ENCODE data around the gene PI4KB. TPM values are rescaled to one million over a fixed set of nuclear protein-coding genes. Genes with fewer than 3 reads are reported as not detected.

PI4KB gene
- polyA plus RNA-seq, 1 of the 3 experiments (the other 2 are of a cell fraction), result 62.9 TPM

GRCh38 chr1:151287767-151288500 lies 39.3 kb downstream of the PI4KB start:
- TF ChIP-seq ELF1 (IDR thresholded peaks at IDR 0.05) (no peak), MXI1 (IDR thresholded peaks at IDR 0.05; ENCODE audit: low read depth, low read length) (no peak), RCOR1 (IDR thresholded peaks at IDR 0.05; ENCODE audit: low read length) (no peak), EP300 (IDR thresholded peaks at IDR 0.05; ENCODE audit: borderline replicate concordance in 1 of 2, low read depth in 1 of 2, low read length in 1 of 2) (no peak), NFIC (IDR thresholded peaks at IDR 0.05; ENCODE audit: borderline replicate concordance) (no peak), RAD21 (IDR thresholded peaks at IDR 0.05; ENCODE audit: low read length) (no peak), NRF1 (IDR thresholded peaks at IDR 0.05; ENCODE audit: low read depth, low read length) (no peak), SIN3A (IDR thresholded peaks at IDR 0.05; ENCODE audit: borderline replicate concordance, low read depth, low read length) (no peak), MEF2A (IDR thresholded peaks at IDR 0.05; ENCODE audit: borderline replicate concordance, low read depth) (no peak), EZH2phosphoT487 (IDR thresholded peaks at IDR 0.05; ENCODE audit: borderline replicate concordance, low read depth) (no peak), FOXM1 (IDR thresholded peaks at IDR 0.05; ENCODE audit: low read depth) (no peak)
- TF ChIP-seq, protein P1, sequence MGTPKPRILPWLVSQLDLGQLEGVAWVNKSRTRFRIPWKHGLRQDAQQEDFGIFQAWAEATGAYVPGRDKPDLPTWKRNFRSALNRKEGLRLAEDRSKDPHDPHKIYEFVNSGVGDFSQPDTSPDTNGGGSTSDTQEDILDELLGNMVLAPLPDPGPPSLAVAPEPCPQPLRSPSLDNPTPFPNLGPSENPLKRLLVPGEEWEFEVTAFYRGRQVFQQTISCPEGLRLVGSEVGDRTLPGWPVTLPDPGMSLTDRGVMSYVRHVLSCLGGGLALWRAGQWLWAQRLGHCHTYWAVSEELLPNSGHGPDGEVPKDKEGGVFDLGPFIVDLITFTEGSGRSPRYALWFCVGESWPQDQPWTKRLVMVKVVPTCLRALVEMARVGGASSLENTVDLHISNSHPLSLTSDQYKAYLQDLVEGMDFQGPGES (IDR thresholded peaks at IDR 0.05; ENCODE audit: low read depth, low read length), result no peak
- TF ChIP-seq, protein P2, sequence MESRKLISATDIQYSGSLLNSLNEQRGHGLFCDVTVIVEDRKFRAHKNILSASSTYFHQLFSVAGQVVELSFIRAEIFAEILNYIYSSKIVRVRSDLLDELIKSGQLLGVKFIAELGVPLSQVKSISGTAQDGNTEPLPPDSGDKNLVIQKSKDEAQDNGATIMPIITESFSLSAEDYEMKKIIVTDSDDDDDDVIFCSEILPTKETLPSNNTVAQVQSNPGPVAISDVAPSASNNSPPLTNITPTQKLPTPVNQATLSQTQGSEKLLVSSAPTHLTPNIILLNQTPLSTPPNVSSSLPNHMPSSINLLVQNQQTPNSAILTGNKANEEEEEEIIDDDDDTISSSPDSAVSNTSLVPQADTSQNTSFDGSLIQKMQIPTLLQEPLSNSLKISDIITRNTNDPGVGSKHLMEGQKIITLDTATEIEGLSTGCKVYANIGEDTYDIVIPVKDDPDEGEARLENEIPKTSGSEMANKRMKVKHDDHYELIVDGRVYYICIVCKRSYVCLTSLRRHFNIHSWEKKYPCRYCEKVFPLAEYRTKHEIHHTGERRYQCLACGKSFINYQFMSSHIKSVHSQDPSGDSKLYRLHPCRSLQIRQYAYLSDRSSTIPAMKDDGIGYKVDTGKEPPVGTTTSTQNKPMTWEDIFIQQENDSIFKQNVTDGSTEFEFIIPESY (IDR thresholded peaks at IDR 0.05; ENCODE audit: borderline replicate concordance, low read depth), result no peak
- Histone ChIP-seq H3K9me2 (no peaks in the 10 kb centered on the region), H3K4me3 (ENCODE audit: low read depth in 2 of 2, low read length in 1 of 2) (no peak overlapping the region), H3K4me1 (ENCODE audit: control insufficient read depth in 1 of 2, insufficient read depth in 2 of 2, low read depth in 1 of 2, low read length in 1 of 2) (peaks cover 0 to 14% of the 10 kb centered on the region in 2 experiments; a peak in 1 of 4 replicates), H3F3A (replicated peaks; ENCODE audit: insufficient read depth) (no peaks in the 10 kb centered on the region), H3K9me3 (no peaks in the 10 kb centered on the region), H3K27me3 (ENCODE audit: insufficient read depth) (no peaks in the 10 kb centered on the region), H3K4me2 (no peak overlapping the region), H3K27ac (ENCODE audit: low read depth in 2 of 2, low read length in 1 of 2) (no peak overlapping the region; a peak in 1 of 4 replicates), H4K20me1 (ENCODE audit: insufficient read depth) (0 out of 2 replicates have a peak, but pooled peaks cover 4% of the 10 kb centered on the region), H2AFZ (ENCODE audit: low read depth) (no peak overlapping the region), H3K79me2 (ENCODE audit: insufficient read depth) (peaks cover 48% of the 10 kb centered on the region), H3K36me3 (replicated peaks in 1 of 2; ENCODE audit: control insufficient read depth in 1 of 2, insufficient read depth in 2 of 2, low read length in 1 of 2) (peaks cover 22 to 66% of the 10 kb centered on the region in 2 experiments), H3K9ac (no peak overlapping the region)
- 95% methylated on average over 15 of the region's 22 CpGs for WGBS (ENCODE audit: low lambda C conversion rate)
- CTCF ChIA-PET, result interaction anchor here (1.2 to 2.1 kb wide), 2 partner anchors 53 kb away, joined by 5 to 9 read pairs; no protein-coding TSS in a partner anchor
- DNase-seq, result no peak
- POLR2A ChIA-PET, result no interaction called here

DNA sequence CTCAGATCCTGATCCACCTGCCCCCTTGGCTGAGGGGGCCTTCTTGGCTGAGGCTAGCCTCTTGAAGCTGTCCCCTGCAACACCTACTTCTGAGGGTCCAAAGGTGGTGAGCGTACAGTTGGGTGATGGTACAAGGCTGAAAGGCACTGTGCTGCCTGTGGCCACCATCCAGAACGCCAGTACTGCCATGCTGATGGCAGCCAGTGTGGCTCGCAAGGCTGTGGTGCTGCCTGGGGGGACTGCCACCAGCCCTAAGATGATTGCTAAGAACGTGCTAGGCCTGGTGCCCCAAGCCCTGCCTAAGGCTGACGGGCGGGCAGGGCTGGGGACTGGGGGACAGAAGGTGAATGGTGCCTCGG lies 39.9 kb downstream of the PI4KB start:
- ChIA-PET POLR2A (no interaction called here), CTCF (interaction anchor here (1.2 kb wide), 1 partner anchor 53 kb away, joined by 5 read pairs; no protein-coding TSS in a partner anchor)
- Histone ChIP-seq H3K4me3 (ENCODE audit: low read depth in 2 of 2, low read length in 1 of 2) (no peak overlapping the region), H2AFZ (ENCODE audit: low read depth) (no peak overlapping the region), H3F3A (replicated peaks; ENCODE audit: insufficient read depth) (no peaks in the 10 kb centered on the region), H3K79me2 (ENCODE audit: insufficient read depth) (peaks cover 54% of the 10 kb centered on the region), H3K27me3 (ENCODE audit: insufficient read depth) (no peaks in the 10 kb centered on the region), H3K36me3 (replicated peaks in 1 of 2; ENCODE audit: control insufficient read depth in 1 of 2, insufficient read depth in 2 of 2, low read length in 1 of 2) (peaks cover 22 to 60% of the 10 kb centered on the region in 2 experiments), H3K4me1 (ENCODE audit: control insufficient read depth in 1 of 2, insufficient read depth in 2 of 2, low read depth in 1 of 2, low read length in 1 of 2) (peaks cover 0 to 14% of the 10 kb centered on the region in 2 experiments; a peak in 1 of 4 replicates), H3K9ac (no peak overlapping the region), H3K9me2 (no peaks in the 10 kb centered on the region), H3K27ac (ENCODE audit: low read depth in 2 of 2, low read length in 1 of 2) (no peak overlapping the region), H4K20me1 (ENCODE audit: insufficient read depth) (0 out of 2 replicates have a peak, but pooled peaks cover 4% of the 10 kb centered on the region), H3K4me2 (no peak overlapping the region), H3K9me3 (no peaks in the 10 kb centered on the region)
- DNase-seq, result no peak
- WGBS (ENCODE audit: low lambda C conversion rate), result 94% methylated on average over 7 of the region's 7 CpGs
- TF ChIP-seq MXI1 (IDR thresholded peaks at IDR 0.05; ENCODE audit: low read depth, low read length) (no peak), TAF1 (IDR thresholded peaks at IDR 0.05; ENCODE audit: borderline replicate concordance, low read depth, low read length) (no peak), JUND (IDR thresholded peaks at IDR 0.05) (no peak), FOSL2 (IDR thresholded peaks at IDR 0.05; ENCODE audit: borderline replicate concordance, low read depth) (no peak), PBX3 (IDR thresholded peaks at IDR 0.05) (no peak), EP300 (IDR thresholded peaks at IDR 0.05; ENCODE audit: borderline replicate concordance in 1 of 2, low read depth in 1 of 2, low read length in 1 of 2) (no peak), TEAD4 (IDR thresholded peaks at IDR 0.05; ENCODE audit: borderline replicate concordance, insufficient read depth) (no peak), RAD21 (IDR thresholded peaks at IDR 0.05; ENCODE audit: low read length) (no peak), USF1 (IDR thresholded peaks at IDR 0.05; ENCODE audit: borderline replicate concordance, low read depth) (no peak), RCOR1 (IDR thresholded peaks at IDR 0.05; ENCODE audit: low read length) (no peak)
- TF ChIP-seq, protein P3, sequence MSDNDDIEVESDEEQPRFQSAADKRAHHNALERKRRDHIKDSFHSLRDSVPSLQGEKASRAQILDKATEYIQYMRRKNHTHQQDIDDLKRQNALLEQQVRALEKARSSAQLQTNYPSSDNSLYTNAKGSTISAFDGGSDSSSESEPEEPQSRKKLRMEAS (IDR thresholded peaks at IDR 0.05; ENCODE audit: low read depth), result no peak
